GM12878 (cell line): Measurements from ENCODE around the gene DLX5.

Source experiments
- CHD2 ChIP-seq: IDR thresholded peaks from 2 replicates; pipeline ENCODE4 v1.6.1; 2011; ENCODE audit warnings: low read depth, low read length, improper control_type of control experiment, borderline replicate concordance
- CTCF ChIP-seq, 3 experiments: IDR thresholded peaks in 2 of 3; conservative IDR thresholded peaks in 1 of 3; 2 replicates each; pipeline ENCODE4 v1.5.1; 2011; ENCODE audit warnings: low read depth in 3 of 3, low read length in 3 of 3, mild to moderate bottlenecking in 3 of 3, control low read depth in 2 of 3, moderate library complexity in 2 of 3, inconsistent platforms in 1 of 3, mixed read lengths in 1 of 3; ENCODE audit not compliant: control insufficient read depth in 2 of 3, insufficient read depth in 1 of 3; ENCODE audit errors: extremely low read depth in 1 of 3
- EZH2 ChIP-seq: IDR thresholded peaks from 2 replicates; pipeline ENCODE4 v1.6.1; 2012; ENCODE audit warnings: low read depth, mild to moderate bottlenecking, control low read depth, inconsistent platforms, low read length, borderline replicate concordance; ENCODE audit not compliant: control insufficient read depth
- MLLT1 ChIP-seq: fragments of 450-650 bp; IDR thresholded peaks from 2 replicates; pipeline ENCODE4 v1.6.1; 2016; ENCODE audit warnings: mild to moderate bottlenecking
- PBX3 ChIP-seq: IDR thresholded peaks from 2 replicates; pipeline ENCODE4 v1.6.1; 2011; ENCODE audit warnings: mild to moderate bottlenecking, low read depth, low read length, moderate library complexity; ENCODE audit not compliant: insufficient replicate concordance
- SUZ12 ChIP-seq: fragments of 200-600 bp; sonication (generic); IDR thresholded peaks from one replicate; pipeline ENCODE4 v1.6.1; 2018; ENCODE audit warnings: antibody characterized with exemption, mild to moderate bottlenecking; ENCODE audit not compliant: unreplicated experiment
- TBL1XR1 ChIP-seq: IDR thresholded peaks from 2 replicates; pipeline ENCODE4 v1.6.1; 2012; ENCODE audit warnings: low read depth, low read length, improper control_type of control experiment

- TF ChIP-seq MLLT1 (no peak), PBX3 (no peak), SUZ12 (no peak), CHD2 (no peak), EZH2 (no peak), TBL1XR1 (no peak), CTCF (IDR thresholded peaks at IDR 0.05 in 2 of 3, conservative IDR thresholded peaks at IDR 0.05 in 1 of 3; ENCODE audit: control insufficient read depth in 2 of 3, extremely low read depth in 1 of 3, insufficient read depth in 1 of 3, low read depth in 3 of 3, low read length in 3 of 3) (no peak)
Measured at GRCh38 chr7:96986901-96987300, 37.7 kb downstream of the DLX5 start.
